Trophoblast cell (in vitro differentiated cells and primary cell): ENCODE measurements around the gene ZNF195.

ENCODE experiments used
- DNase-seq, 2 donors: peaks; one replicate each; pipeline ENCODE4 v3.0.0-alpha.2; 2016
- H2AFZ ChIP-seq: 2 replicates; pipeline ENCODE4 v1.6.1; 2013; ENCODE audit warnings: low read length, moderate library complexity, mild to moderate bottlenecking; ENCODE audit not compliant: insufficient read depth, poor library complexity
- H2AK5ac ChIP-seq: 2 replicates; pipeline ENCODE4 v1.6.1; 2013; ENCODE audit warnings: mild to moderate bottlenecking, low read length
- H2BK120ac ChIP-seq: 2 replicates; pipeline ENCODE4 v1.6.1; 2013; ENCODE audit warnings: low read length, mild to moderate bottlenecking, moderate library complexity; ENCODE audit not compliant: insufficient read depth, poor library complexity
- H2BK12ac ChIP-seq: 2 replicates; pipeline ENCODE4 v1.6.1; 2013; ENCODE audit warnings: mild to moderate bottlenecking, low read length, moderate library complexity
- H2BK5ac ChIP-seq: 2 replicates; pipeline ENCODE4 v1.6.1; 2013; ENCODE audit warnings: low read length, low read depth, moderate library complexity, mild to moderate bottlenecking; ENCODE audit not compliant: poor library complexity
- H3K14ac ChIP-seq: 2 replicates; pipeline ENCODE4 v1.6.1; 2013; ENCODE audit warnings: mild to moderate bottlenecking, low read length
- H3K18ac ChIP-seq: 2 replicates; pipeline ENCODE4 v1.6.1; 2013; ENCODE audit warnings: mild to moderate bottlenecking, low read length
- H3K23ac ChIP-seq: 2 replicates; pipeline ENCODE4 v1.6.1; 2013; ENCODE audit warnings: low read length
- H3K27ac ChIP-seq: 2 replicates; pipeline ENCODE4 v1.5.1; 2013; ENCODE audit warnings: low read depth, mild to moderate bottlenecking, inconsistent platforms, low read length, moderate library complexity
- H3K27me3 ChIP-seq: 2 replicates; pipeline ENCODE4 v1.6.1; 2013; ENCODE audit warnings: inconsistent platforms, mild to moderate bottlenecking, low read length, moderate library complexity; ENCODE audit not compliant: insufficient read depth
- H3K36me3 ChIP-seq, 2 experiments: 1 replicate in 1 of 2; 2 replicates in 1 of 2; pipeline ENCODE4 v1.6.1; 2013; ENCODE audit warnings: low read length in 2 of 2, mild to moderate bottlenecking in 2 of 2, moderate library complexity in 1 of 2; ENCODE audit not compliant: insufficient read depth in 2 of 2, control insufficient read depth in 1 of 2
- H3K4ac ChIP-seq: 2 replicates; pipeline ENCODE4 v1.6.1; 2013; ENCODE audit warnings: low read depth, mild to moderate bottlenecking, low read length, moderate library complexity
- H3K4me1 ChIP-seq, 2 experiments: 1 replicate in 1 of 2; 2 replicates in 1 of 2; pipeline ENCODE4 v1.6.1; 2013; ENCODE audit warnings: low read length in 2 of 2, mild to moderate bottlenecking in 2 of 2, moderate library complexity in 1 of 2; ENCODE audit not compliant: insufficient read depth in 2 of 2, control insufficient read depth in 1 of 2
- H3K4me2 ChIP-seq: 2 replicates; pipeline ENCODE4 v1.6.1; 2013; ENCODE audit warnings: inconsistent platforms, mild to moderate bottlenecking, low read length, moderate library complexity
- H3K4me3 ChIP-seq: 2 replicates; pipeline ENCODE4 v1.5.1; 2013; ENCODE audit warnings: mild to moderate bottlenecking, low read depth, low read length, inconsistent platforms
- H3K79me1 ChIP-seq: one replicate; pipeline ENCODE4 v1.6.1; 2013; ENCODE audit warnings: low read length
- H3K79me2 ChIP-seq: 2 replicates; pipeline ENCODE4 v1.6.1; 2013; ENCODE audit warnings: low read length, mild to moderate bottlenecking; ENCODE audit not compliant: control insufficient read depth, insufficient read depth, poor library complexity
- H3K9ac ChIP-seq: 2 replicates; pipeline ENCODE4 v1.6.1; 2013; ENCODE audit warnings: mild to moderate bottlenecking, low read length
- H3K9me3 ChIP-seq: 2 replicates; pipeline ENCODE4 v1.6.1; 2013; ENCODE audit warnings: low read depth, mild to moderate bottlenecking, control low read depth, inconsistent platforms, low read length; ENCODE audit not compliant: insufficient read depth
- H4K12ac ChIP-seq: 2 replicates; pipeline ENCODE4 v1.6.1; 2013; ENCODE audit warnings: low read depth, mild to moderate bottlenecking, low read length, moderate library complexity
- H4K8ac ChIP-seq: 2 replicates; pipeline ENCODE4 v1.6.1; 2013; ENCODE audit warnings: low read depth, mild to moderate bottlenecking, low read length, moderate library complexity
- H4K91ac ChIP-seq: one replicate; pipeline ENCODE4 v1.6.1; 2013; ENCODE audit warnings: low read depth, mild to moderate bottlenecking, low read length, moderate library complexity
- WGBS: extraction: QIAGEN DNeasy Blood & Tissue Kit; methylation state at CpG from one replicate; pipeline ENCODE4 v1.1.7; 2013; ENCODE audit warnings: missing lambda C conversion rate; ENCODE audit not compliant: insufficient read length, insufficient coverage; ENCODE audit errors: extremely low coverage; 5-methylcytosine and 5-hydroxymethylcytosine counted together

Gene ZNF195

DNA sequence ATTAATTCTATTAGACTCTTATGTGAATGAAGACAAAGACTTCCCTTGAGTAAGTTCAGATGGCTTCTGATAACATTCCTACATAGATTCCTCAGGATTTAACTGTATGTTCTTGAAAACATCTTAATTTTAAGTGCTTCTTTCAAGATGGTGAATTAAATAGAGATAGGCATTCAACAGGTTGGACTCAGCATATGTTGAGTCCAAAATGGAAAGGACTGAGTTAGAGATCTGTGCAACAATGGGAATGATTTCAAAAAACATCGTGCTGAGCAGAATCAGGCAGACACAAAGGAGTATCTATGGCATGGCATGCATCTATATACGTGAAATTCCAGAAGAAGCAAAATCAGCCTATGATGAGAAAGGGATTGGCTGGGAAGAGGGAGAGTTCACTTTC is 36.2 kb downstream of the ZNF195 start:
- Histone ChIP-seq H3K27ac (no peak overlapping the region), H3K4me2 (no peak overlapping the region), H4K12ac (no peak overlapping the region), H2AFZ (no peak overlapping the region), H2AK5ac (no peak overlapping the region), H4K8ac (no peak overlapping the region), H3K9me3 (peaks cover 5% of the 10 kb centered on the region), H3K4me3 (no peak overlapping the region), H3K79me1 (no peaks in the 10 kb centered on the region), H3K27me3 (no peaks in the 10 kb centered on the region), H2BK5ac (no peak overlapping the region), H3K79me2 (no peaks in the 10 kb centered on the region), H2BK12ac (no peak overlapping the region), H2BK120ac (no peak overlapping the region), H4K91ac (no peak overlapping the region), H3K18ac (no peak overlapping the region), H3K14ac (no peak overlapping the region), H3K36me3 (no peaks in the 10 kb centered on the region), H3K23ac (no peak overlapping the region), H3K4ac (no peak overlapping the region), H3K9ac (no peak overlapping the region), H3K4me1 (peaks cover 6 to 9% of the 10 kb centered on the region in 2 experiments)
- no CpG with 5 or more reads among the region's 2 CpGs for WGBS
- DNase-seq = peak in 1 of 2 donors; percentile 44

DNA sequence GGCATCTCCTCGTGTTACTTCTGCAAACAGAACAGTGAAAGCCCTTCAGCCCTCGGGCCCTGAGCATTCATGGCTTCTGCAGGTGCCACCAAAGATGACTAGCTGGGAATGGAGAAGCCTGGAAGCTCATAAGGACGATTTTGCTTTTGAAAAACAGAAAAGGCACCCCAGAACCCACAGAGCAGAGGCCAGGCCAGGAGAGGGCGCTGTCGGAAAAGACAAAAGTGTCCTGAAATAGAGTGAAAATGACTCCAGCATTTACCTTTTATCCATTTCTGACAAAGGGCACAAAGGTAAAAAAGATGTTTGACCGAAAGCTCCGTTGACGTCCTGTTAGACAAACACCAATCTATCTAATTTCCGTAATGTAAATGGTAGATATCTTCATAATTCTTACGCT is 37.6 kb downstream of the ZNF195 start:
- no CpG with 5 or more reads among the region's 10 CpGs for WGBS
- H3K9me3 ChIP-seq = peaks cover 5% of the 10 kb centered on the region
- no peak overlapping the region for H2BK120ac ChIP-seq
- no peaks in the 10 kb centered on the region for H3K27me3 ChIP-seq
- H3K4ac ChIP-seq = no peak overlapping the region
- peak; percentile 26 to 49 for DNase-seq
- no peak overlapping the region for H3K4me2 ChIP-seq
- H3K9ac ChIP-seq = no peak overlapping the region
- H3K36me3 ChIP-seq = no peaks in the 10 kb centered on the region
- no peaks in the 10 kb centered on the region for H3K79me1 ChIP-seq
- no peak overlapping the region for H4K8ac ChIP-seq
- no peak overlapping the region for H4K91ac ChIP-seq
- H4K12ac ChIP-seq = no peak overlapping the region
- H3K79me2 ChIP-seq = no peaks in the 10 kb centered on the region
- H3K23ac ChIP-seq = no peak overlapping the region
- no peak overlapping the region for H3K18ac ChIP-seq
- H3K4me1 ChIP-seq = peaks cover 6 to 9% of the 10 kb centered on the region in 2 experiments
- no peak overlapping the region for H2AK5ac ChIP-seq
- no peak overlapping the region for H3K27ac ChIP-seq
- H2BK5ac ChIP-seq = no peak overlapping the region
- H3K14ac ChIP-seq = no peak overlapping the region
- no peak overlapping the region for H2BK12ac ChIP-seq
- no peak overlapping the region for H3K4me3 ChIP-seq
- no peak overlapping the region for H2AFZ ChIP-seq

DNA sequence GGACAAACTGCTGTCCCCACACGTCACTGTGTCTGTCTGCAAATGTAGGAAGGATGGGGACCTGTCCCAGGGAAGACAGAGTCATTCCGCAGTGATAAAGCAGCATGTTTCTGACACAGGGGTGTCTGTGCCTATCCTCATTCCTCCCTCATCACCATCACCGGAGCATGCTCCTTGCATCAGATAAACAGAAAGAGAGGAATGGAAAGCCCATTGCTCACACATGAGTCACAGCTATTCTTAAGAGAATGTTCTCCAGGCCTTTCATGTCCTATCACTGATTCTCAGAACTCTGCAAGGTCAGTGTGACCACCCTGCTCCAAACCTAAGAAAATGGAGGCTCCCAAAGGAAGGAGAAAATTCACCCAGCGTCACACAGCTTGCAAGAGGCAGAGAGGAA is 38.9 kb downstream of the ZNF195 start:
- Histone ChIP-seq H3K27me3 (no peaks in the 10 kb centered on the region), H4K12ac (no peak overlapping the region), H3K23ac (no peak overlapping the region), H3K27ac (no peak overlapping the region), H3K14ac (no peak overlapping the region), H4K8ac (no peak overlapping the region), H3K9me3 (peaks cover 5% of the 10 kb centered on the region), H3K36me3 (no peaks in the 10 kb centered on the region), H2BK120ac (no peak overlapping the region), H2BK5ac (no peak overlapping the region), H2AK5ac (no peak overlapping the region), H2AFZ (no peak overlapping the region), H3K4ac (no peak overlapping the region), H4K91ac (no peak overlapping the region), H3K79me2 (no peaks in the 10 kb centered on the region), H3K9ac (no peak overlapping the region), H3K18ac (no peak overlapping the region), H3K4me3 (no peak overlapping the region), H3K4me1 (peaks cover 6 to 9% of the 10 kb centered on the region in 2 experiments), H3K4me2 (peak overlapping the region; percentile 7), H3K79me1 (no peaks in the 10 kb centered on the region), H2BK12ac (no peak overlapping the region)
- no CpG with 5 or more reads among the region's 4 CpGs for WGBS
- DNase-seq = peak; percentile 89 to 95

DNA sequence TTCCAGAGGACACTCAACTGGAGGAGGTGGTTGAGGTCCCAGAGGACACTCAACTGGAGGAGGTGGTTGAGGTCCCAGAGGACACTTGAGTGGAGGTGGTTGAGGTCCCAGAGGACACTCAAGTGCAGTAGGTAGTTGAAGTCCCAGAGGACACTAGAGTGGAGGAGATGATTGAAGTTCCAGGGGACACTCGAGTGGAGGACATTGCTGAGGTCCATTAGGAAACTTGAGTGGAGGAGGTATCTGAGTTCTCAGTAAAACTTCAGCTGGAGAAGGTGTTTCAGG is 39.7 kb downstream of the ZNF195 start:
- no peak overlapping the region for H3K23ac ChIP-seq
- no peak overlapping the region for H4K8ac ChIP-seq
- no peak overlapping the region for H3K4me3 ChIP-seq
- H3K27me3 ChIP-seq = no peaks in the 10 kb centered on the region
- no peak overlapping the region for H2AK5ac ChIP-seq
- no peak overlapping the region for H3K14ac ChIP-seq
- H4K91ac ChIP-seq = no peak overlapping the region
- no peak overlapping the region for H2BK5ac ChIP-seq
- no peak overlapping the region for H3K4me2 ChIP-seq
- no peak overlapping the region for H3K27ac ChIP-seq
- no peak overlapping the region for H3K18ac ChIP-seq
- DNase-seq = no peak
- no peak overlapping the region for H4K12ac ChIP-seq
- no CpG with 5 or more reads among the region's 1 CpG for WGBS
- H3K36me3 ChIP-seq = no peaks in the 10 kb centered on the region
- peaks cover 5% of the 10 kb centered on the region for H3K9me3 ChIP-seq
- peaks cover 6 to 9% of the 10 kb centered on the region in 2 experiments for H3K4me1 ChIP-seq
- H2BK120ac ChIP-seq = no peak overlapping the region
- H3K79me1 ChIP-seq = no peaks in the 10 kb centered on the region
- H2BK12ac ChIP-seq = no peak overlapping the region
- H3K4ac ChIP-seq = no peak overlapping the region
- no peak overlapping the region for H2AFZ ChIP-seq
- no peak overlapping the region for H3K9ac ChIP-seq
- H3K79me2 ChIP-seq = no peaks in the 10 kb centered on the region
